HT-29 (cell line): ENCODE measurements around the gene PCSK1N. TPM values are rescaled to one million over a fixed set of nuclear protein-coding genes. Genes with fewer than 3 reads are reported as not detected.

ENCODE experiments used
- DNase-seq: peaks from one replicate; pipeline ENCODE4 v3.0.0-alpha.2; 2015; ENCODE audit warnings: low spot score
- total RNA-seq: library from RNA; depleted of rRNA; stranded (reverse); fragments of >200 nt; shearing (Covaris generic); gene quantifications from 2 replicates; pipeline ENCODE4 v1.2.3, GENCODE V29; 2014; rRNA removed

The PCSK1N gene
- total RNA-seq, 1 experiment from 2014 or later, result not detected

DNA sequence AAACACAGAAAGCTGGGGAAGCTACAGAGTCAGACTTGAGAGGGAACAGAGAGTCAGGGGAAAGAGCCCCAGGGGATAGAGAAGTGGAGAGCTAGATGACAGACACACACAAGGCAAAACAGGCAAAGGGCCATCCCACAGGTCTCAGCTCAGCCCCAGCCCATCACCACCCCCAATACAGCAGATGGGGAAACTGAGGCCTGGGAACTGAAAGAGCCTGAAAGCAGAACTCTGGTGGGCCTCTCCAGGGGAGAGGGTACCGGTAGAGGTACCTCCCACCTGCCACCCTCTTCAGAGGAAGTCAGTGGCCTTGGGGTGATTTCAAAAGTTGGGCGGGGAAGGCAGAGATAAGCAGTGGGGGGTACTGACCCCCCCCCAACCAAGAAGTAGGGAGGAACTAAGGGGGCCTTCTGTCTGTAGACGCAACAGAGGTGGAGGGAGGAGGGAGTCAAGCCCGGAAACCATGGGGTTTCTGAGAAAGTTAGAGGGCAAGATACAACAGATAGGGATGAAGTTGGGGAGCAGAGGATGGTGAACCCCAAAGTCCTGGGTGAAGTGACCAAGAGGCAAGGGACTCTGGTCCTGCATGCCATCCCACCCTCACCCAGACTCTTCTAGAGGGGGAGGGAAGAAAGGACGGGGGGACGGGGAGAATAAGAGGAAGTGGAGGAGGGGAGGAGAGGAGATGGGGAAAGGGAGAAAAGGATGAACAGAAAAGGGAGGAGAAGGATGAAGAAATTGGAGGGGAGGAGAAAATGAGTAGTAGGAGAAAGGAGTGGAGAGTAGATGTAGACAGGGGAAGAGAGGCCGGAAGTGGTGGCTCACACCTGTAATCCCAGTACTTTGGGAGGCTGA lies 45.8 kb downstream of the PCSK1N start:
- no peak for DNase-seq

- no peak for DNase-seq
Measured at GRCh38 chrX:48787505-48788443, 47.6 kb downstream of the PCSK1N start.

GRCh38 chrX:48786825-48787504 lies 48.4 kb downstream of the PCSK1N start:
- DNase-seq, result no peak

GRCh38 chrX:48786341-48786800 lies 49.0 kb downstream of the PCSK1N start, which contains the start of gene GATA1:
Gene GATA1, plus strand, starts transcription at chrX:48786590. Its CDS starts 4,520 bp downstream, at chrX:48791110.
- no peak for DNase-seq

GRCh38 chrX:48785540-48786214 lies 49.7 kb downstream of the PCSK1N start:
- no peak for DNase-seq

DNA sequence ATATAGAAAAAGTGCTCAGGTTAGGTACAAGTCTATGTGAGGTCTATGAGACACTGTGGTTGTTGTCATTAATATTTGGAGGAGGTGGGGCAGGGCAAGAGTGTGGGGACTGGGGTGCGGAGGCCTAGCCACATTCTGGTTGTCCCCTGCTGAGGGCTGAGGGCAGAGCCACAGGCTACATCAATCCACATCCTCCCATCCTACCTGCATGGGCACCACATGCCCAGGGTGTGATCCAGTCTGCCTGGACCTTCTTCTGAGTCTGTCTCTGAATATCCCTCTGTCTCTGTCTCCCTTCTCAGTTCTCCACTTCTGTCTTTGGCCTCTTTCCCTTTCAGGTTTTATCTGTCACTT lies 50.2 kb downstream of the PCSK1N start:
- DNase-seq, result no peak

GRCh38 chrX:48784726-48785125 lies 50.7 kb downstream of the PCSK1N start:
- no peak for DNase-seq

- no peak for DNase-seq
Measured at GRCh38 chrX:48782795-48783194, 52.6 kb downstream of the PCSK1N start.

GRCh38 chrX:48782216-48782615 lies 53.2 kb downstream of the PCSK1N start:
- no peak for DNase-seq

GRCh38 chrX:48781705-48782104 lies 53.7 kb downstream of the PCSK1N start:
- no peak for DNase-seq

Other genes starting within 250 kb of the PCSK1N start
- 120 and 165 TPM in 2 replicates for gene WDR13, start 238.1 kb downstream of the PCSK1N start, total RNA-seq
- gene WAS, start 151.8 kb downstream of the PCSK1N start, total RNA-seq, result 0.15 and 0.50 TPM in 2 replicates
- 25.3 and 26.2 TPM in 2 replicates for gene SUV39H1, start 138.9 kb downstream of the PCSK1N start, total RNA-seq
- 0.63 TPM in 1 of 2 replicates, not detected in the other for gene GLOD5, start 73.9 kb downstream of the PCSK1N start, total RNA-seq
- not detected in 2 replicates for gene GATA1, start 49.0 kb downstream of the PCSK1N start, total RNA-seq
- 60.6 and 65.2 TPM in 2 replicates for gene HDAC6, start 33.5 kb downstream of the PCSK1N start, total RNA-seq
- gene ERAS, start 9.1 kb downstream of the PCSK1N start, total RNA-seq, result not detected in 2 replicates
- gene TIMM17B, start 62.2 kb upstream of the PCSK1N start, total RNA-seq, result 127 and 148 TPM in 2 replicates
- gene PQBP1, start 62.3 kb upstream of the PCSK1N start, total RNA-seq, result 86.3 and 97.5 TPM in 2 replicates
- gene SLC35A2, start 76.0 kb upstream of the PCSK1N start, total RNA-seq, result 66.8 and 75.0 TPM in 2 replicates
- gene PIM2, start 83.4 kb upstream of the PCSK1N start, total RNA-seq, result 13.4 and 14.9 TPM in 2 replicates
- gene OTUD5, start 122.0 kb upstream of the PCSK1N start, total RNA-seq, result 42.8 and 48.6 TPM in 2 replicates
- 0.18 TPM in 1 of 2 replicates, not detected in the other for gene KCND1, start 136.2 kb upstream of the PCSK1N start, total RNA-seq
- 24.6 and 26.4 TPM in 2 replicates for gene GRIPAP1, start 166.7 kb upstream of the PCSK1N start, total RNA-seq
- gene TFE3, start 207.7 kb upstream of the PCSK1N start, total RNA-seq, result 46.6 and 53.6 TPM in 2 replicates
- 10.6 and 12.6 TPM in 2 replicates for gene CCDC120, start 223.4 kb upstream of the PCSK1N start, total RNA-seq
- 0.15 and 0.57 TPM in 2 replicates for gene PRAF2, start 238.4 kb upstream of the PCSK1N start, total RNA-seq
- gene WDR45, start 244.3 kb upstream of the PCSK1N start, total RNA-seq, result 46.5 and 65.5 TPM in 2 replicates